ENCODE results near the gene SYT4.
"Not testable (repeated sequence)": the region's sequence is repeated elsewhere in the genome, so short reads cannot be mapped to it uniquely, and the experiment has no call there.

Gene SYT4, protein sequence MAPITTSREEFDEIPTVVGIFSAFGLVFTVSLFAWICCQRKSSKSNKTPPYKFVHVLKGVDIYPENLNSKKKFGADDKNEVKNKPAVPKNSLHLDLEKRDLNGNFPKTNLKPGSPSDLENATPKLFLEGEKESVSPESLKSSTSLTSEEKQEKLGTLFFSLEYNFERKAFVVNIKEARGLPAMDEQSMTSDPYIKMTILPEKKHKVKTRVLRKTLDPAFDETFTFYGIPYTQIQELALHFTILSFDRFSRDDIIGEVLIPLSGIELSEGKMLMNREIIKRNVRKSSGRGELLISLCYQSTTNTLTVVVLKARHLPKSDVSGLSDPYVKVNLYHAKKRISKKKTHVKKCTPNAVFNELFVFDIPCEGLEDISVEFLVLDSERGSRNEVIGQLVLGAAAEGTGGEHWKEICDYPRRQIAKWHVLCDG

DNA sequence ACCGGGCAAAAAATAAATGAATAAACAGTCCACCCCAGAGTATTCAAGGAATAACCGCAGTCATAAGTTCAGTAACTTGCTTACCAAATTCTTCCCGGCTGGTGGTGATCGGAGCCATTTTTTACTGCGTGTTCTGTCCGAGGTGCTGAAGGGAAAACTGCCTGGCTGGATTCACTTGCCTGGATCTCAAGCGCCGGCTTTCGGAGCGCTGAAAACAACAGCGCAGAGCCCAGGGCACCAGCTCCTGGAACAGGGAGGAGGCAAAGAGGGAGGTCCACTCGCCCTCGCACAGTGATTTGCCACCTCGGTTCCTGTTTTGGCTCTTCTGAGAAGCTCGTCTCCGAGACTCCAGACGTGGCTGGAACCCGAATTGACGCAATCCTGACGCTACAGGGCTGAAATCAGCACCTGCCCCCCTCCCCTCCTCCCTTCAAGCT, at the start of gene SYT4:
Gene SYT4 (minus strand): TSS at position 327 of the 437 bp plus-strand sequence. CDS start 209 bp downstream, at position 118.
- Mint-ChIP-seq H3K4me3 (peak within 1 kb of the TSS in 2 of 3 experiments; percentile 34 to 41), H3K9me3 (no peaks in the 10 kb centered on the region), H3K36me3 (ENCODE audit: low read depth) (no peaks in the 10 kb centered on the region), H3K27ac (no peak within 1 kb of the TSS), H3K27me3 (ENCODE audit: low read depth) (peaks cover 37% of the 10 kb centered on the region), H3K4me1 (no peaks in the 10 kb centered on the region)
- TF ChIP-seq, protein P1, sequence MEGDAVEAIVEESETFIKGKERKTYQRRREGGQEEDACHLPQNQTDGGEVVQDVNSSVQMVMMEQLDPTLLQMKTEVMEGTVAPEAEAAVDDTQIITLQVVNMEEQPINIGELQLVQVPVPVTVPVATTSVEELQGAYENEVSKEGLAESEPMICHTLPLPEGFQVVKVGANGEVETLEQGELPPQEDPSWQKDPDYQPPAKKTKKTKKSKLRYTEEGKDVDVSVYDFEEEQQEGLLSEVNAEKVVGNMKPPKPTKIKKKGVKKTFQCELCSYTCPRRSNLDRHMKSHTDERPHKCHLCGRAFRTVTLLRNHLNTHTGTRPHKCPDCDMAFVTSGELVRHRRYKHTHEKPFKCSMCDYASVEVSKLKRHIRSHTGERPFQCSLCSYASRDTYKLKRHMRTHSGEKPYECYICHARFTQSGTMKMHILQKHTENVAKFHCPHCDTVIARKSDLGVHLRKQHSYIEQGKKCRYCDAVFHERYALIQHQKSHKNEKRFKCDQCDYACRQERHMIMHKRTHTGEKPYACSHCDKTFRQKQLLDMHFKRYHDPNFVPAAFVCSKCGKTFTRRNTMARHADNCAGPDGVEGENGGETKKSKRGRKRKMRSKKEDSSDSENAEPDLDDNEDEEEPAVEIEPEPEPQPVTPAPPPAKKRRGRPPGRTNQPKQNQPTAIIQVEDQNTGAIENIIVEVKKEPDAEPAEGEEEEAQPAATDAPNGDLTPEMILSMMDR (IDR thresholded peaks at IDR 0.05; ENCODE audit: unreplicated experiment in 3 of 3), result no peak

DNA sequence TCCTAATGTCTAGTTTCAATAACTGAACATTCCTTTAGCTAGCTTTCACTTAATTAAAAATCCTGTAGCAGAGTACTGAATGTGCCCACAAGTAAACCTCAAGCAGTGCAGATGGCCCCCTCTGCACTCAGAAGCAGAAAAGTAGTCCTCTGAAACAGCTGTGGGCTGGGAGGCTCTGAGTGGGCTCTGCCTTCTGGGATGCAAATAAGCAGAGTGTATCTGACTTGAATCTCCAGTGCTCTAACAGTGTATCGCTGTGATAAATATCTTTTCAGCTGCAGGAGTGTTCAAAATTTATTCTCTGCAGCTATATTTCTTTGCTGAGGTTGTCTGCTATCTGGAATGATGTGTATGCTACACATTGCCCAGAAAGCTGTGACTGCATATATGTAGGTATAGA, 44.8 kb upstream of the SYT4 start:
- H3K9me3 Mint-ChIP-seq, result no peaks in the 10 kb centered on the region
- no peaks in the 10 kb centered on the region for H3K27me3 Mint-ChIP-seq (ENCODE audit: low read depth)
- H3K36me3 Mint-ChIP-seq (ENCODE audit: low read depth), result no peaks in the 10 kb centered on the region
- TF ChIP-seq, protein P1 (IDR thresholded peaks at IDR 0.05; ENCODE audit: unreplicated experiment in 3 of 3), result no peak
- H3K4me3 Mint-ChIP-seq, result no peak overlapping the region
- no peak overlapping the region for H3K27ac Mint-ChIP-seq
- no peaks in the 10 kb centered on the region for H3K4me1 Mint-ChIP-seq

DNA sequence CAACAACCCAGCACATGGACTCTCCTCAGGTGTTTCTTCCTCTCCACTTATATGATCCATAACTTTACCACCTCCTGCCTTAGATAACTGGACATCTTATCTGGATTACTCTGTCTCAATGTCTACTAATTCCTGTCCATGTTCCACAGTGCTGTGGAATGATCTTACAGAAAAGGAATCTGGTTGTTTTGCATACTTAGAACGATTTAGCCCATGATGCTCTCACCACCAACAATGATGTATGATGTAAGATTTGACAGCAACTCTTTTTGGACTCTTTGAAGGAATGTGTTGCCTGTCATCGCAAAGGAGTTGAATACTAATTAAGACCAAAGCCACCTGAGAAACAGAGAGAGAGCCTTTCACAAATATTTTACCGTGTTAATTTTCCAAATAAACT, 37.7 kb upstream of the SYT4 start:
- Mint-ChIP-seq H3K9me3 (no peaks in the 10 kb centered on the region), H3K27me3 (ENCODE audit: low read depth) (no peaks in the 10 kb centered on the region), H3K27ac (no peak overlapping the region), H3K4me3 (no peak overlapping the region), H3K4me1 (no peaks in the 10 kb centered on the region), H3K36me3 (ENCODE audit: low read depth) (no peaks in the 10 kb centered on the region)
- TF ChIP-seq, protein P1 (IDR thresholded peaks at IDR 0.05; ENCODE audit: unreplicated experiment in 3 of 3), result no peak

DNA sequence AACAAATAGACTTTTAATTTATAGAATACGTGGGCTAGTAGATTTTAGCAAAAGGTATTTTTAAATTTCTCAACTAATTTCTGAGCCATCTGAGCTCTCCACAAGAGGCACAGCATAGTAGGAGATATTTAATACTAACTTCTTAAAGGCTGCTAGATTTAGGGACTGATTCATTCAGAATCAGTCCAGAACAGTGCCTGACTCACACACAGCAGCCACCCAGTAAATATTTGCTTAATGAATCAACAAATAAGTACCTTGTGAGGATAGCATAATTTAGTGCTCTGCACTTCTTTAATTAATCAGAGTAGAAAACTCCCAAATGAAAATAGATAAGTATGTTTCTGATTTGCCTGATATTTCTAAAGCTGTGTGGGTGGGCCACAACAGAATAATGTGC, 35.6 kb upstream of the SYT4 start:
- H3K27ac Mint-ChIP-seq, result no peak overlapping the region
- no peaks in the 10 kb centered on the region for H3K36me3 Mint-ChIP-seq (ENCODE audit: low read depth)
- H3K4me1 Mint-ChIP-seq, result no peaks in the 10 kb centered on the region
- H3K27me3 Mint-ChIP-seq (ENCODE audit: low read depth), result no peaks in the 10 kb centered on the region
- no peak overlapping the region for H3K4me3 Mint-ChIP-seq
- no peaks in the 10 kb centered on the region for H3K9me3 Mint-ChIP-seq
- TF ChIP-seq, protein P1 (IDR thresholded peaks at IDR 0.05; ENCODE audit: unreplicated experiment in 3 of 3), result no peak

DNA sequence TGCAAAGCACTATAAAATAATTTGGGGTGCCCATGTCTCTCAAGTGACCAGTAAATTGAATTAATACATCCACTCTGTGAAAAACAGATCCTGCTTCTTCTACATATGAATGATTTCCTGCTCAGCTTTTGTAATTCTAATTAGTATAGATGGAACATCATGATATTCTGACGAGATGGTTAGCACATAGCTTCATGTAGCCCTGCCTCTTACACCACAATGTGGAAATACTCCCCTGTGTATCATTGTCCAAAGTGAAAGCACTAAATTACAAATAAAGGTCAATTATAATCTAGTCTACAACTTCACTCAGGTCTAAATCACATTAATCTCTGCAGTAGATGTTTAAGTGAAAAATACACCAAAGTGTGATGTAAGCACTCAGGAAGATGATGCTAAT, 32.9 kb upstream of the SYT4 start:
- Mint-ChIP-seq H3K36me3 (ENCODE audit: low read depth) (no peaks in the 10 kb centered on the region), H3K9me3 (no peaks in the 10 kb centered on the region), H3K4me3 (no peak overlapping the region), H3K27me3 (ENCODE audit: low read depth) (no peaks in the 10 kb centered on the region), H3K4me1 (no peaks in the 10 kb centered on the region), H3K27ac (no peak overlapping the region)
- TF ChIP-seq, protein P1 (IDR thresholded peaks at IDR 0.05; ENCODE audit: unreplicated experiment in 3 of 3), result no peak

DNA sequence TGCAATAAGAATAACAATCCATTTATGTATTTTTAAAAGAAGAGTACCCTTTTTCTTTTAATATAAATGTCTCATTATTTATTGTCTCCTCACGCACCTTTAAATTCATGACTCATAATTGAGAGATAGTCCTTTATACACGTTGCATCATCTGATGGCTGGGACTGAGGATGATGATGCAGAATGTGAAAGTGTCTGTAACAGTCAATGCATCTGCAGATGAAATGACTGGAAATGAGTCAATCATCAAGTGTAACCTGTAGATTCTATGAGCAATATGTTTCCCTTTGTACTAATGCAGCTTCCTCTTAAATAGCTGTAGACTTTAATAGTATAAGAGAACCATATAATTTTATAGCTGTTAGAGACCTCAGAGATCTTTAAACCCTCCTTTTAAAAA, 26.1 kb upstream of the SYT4 start:
- no peaks in the 10 kb centered on the region for H3K36me3 Mint-ChIP-seq (ENCODE audit: low read depth)
- TF ChIP-seq, protein P1 (IDR thresholded peaks at IDR 0.05; ENCODE audit: unreplicated experiment in 3 of 3), result no peak
- no peaks in the 10 kb centered on the region for H3K27me3 Mint-ChIP-seq (ENCODE audit: low read depth)
- no peak overlapping the region for H3K27ac Mint-ChIP-seq
- H3K9me3 Mint-ChIP-seq, result peaks cover 3% of the 10 kb centered on the region
- H3K4me1 Mint-ChIP-seq, result no peaks in the 10 kb centered on the region
- no peak overlapping the region for H3K4me3 Mint-ChIP-seq

DNA sequence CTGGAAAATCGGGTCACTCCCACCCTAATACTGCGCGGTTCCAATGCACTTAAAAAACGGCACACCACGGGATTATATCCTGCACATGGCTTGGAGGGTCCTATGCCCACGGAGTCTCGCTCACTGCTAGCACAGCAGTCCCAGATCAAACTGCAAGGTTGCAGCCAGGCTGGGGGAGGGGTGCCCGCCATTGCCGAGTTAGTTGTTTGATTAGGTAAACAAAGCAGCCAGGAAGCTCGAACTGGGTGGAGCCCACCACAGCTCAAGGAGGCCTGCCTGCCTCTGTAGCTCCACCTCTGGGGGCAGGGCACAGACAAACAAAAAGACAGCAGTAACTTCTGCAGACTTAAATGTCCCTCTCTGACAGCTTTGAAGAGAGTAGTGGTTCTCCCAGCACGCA, 8.9 kb upstream of the SYT4 start:
- not testable (repeated sequence) for H3K36me3 Mint-ChIP-seq (ENCODE audit: low read depth)

More for the DNA sequence above, 8.9 kb upstream of the SYT4 start:
- H3K27ac Mint-ChIP-seq; H3K27me3 Mint-ChIP-seq (ENCODE audit: low read depth); H3K4me1 Mint-ChIP-seq; H3K9me3 Mint-ChIP-seq; H3K4me3 Mint-ChIP-seq: not testable (repeated sequence)
